GM19099 (cell line): Measurements from ENCODE around the gene CCDC138.

Experiments used
- POLR2A ChIP-seq: IDR thresholded peaks from 3 replicates; pipeline ENCODE4 v1.6.1; 2011; ENCODE audit warnings: low read depth; ENCODE audit not compliant: insufficient read length; ENCODE audit errors: extremely low read depth

The CCDC138 gene

DNA sequence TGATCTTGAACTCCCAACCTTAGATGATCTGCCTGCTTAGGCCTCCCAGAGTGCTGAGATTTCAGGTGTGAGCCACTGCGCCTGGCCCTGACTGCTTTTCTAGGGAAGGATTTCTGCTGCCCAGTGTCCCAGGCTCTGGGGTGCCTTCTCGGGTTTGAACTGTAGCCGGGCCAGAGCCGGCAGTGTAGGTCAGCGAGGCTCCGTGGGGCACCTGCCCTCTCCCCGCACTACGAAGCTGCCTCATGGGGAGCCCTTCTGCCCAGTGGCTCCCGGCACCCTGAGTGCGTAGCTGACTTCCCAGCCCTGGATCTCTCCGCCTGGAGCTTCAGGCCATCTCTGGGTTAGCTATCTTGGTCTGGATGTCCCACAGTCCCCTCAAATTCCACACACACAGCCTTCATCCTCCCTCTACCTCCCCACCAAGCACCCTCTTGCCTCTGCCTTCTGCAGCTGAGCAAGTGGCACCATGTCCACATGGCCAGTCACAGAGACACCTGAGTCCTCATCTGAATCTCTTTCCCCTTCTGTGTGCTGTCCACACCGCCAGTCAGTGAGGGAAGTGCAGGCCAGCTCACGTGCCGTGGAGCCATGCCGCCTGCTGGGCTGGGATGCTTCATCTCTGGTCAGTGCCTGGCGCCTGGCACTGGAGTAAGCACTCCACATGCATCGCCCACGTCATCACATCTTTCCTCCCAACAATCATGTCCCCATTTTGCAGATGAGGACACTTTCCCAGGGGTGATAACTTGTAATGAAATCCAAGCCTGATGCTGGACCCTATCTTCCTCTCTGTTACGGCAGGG, 133.2 kb downstream of the CCDC138 start:
- TF ChIP-seq POLR2A: no peak

DNA sequence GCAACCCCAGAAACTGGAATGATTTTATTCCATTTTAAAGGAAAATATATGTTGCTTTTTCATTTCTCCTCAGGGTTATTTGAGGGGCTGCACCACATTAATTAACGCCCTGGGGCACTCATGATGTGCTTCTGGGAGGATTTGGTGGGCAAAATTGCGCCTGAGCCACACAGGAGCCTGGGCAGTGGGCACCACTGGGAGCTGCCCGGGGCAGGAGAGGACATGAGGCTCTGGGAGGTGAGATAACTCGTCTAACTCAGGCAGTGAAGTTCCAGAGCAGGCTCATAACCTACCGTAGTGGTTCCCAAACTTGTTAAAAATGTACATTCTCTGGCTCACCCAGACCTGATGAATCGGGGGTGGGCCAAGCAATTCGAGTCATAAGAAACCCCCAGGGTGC, 134.1 kb downstream of the CCDC138 start:
- no peak for TF ChIP-seq POLR2A

DNA sequence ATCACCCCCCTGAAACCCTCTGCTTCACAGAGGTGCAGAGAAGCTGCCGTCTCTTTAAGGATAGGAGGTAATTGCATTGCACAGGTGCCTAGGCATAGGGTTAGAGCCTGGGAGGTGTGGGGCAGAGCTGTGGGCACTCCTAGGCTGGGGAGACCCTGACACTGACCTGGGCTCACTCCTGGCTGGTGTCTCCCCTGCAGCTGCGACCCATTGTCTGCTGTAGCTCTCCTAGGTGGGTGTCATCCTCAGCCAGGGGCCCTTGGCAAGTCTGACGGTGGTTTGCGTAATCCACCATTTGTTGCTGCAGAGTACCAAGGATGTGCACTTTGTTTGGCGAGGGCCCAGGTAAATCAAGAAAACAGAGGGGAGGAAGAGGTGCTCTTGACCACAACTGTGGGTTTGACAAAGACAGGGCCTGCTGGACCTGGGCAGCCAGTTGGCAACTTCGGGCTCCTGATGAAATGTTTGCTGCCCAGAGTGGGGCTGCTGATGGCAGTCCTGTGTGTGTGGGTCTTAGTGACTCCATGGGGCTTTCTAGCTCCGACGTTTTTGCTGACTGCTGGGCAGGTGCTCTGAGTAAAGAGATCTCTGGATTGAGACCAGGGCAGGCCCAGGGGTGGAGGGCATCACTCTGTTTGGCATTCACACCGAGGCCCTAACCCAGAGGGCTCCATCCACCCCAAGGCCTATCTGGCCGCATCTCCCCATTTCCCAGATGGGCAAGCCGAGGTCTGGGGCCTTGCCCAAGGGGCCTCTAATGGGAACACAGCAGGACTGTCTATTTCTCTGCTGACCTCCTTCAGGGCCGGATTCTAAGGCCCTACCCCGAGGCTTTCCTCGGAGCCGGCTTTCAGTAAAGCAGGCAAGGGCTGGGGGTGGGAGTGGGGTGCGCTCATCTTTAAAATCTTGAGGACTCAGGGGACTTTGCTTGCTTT, 134.8 kb downstream of the CCDC138 start:
- no peak for TF ChIP-seq POLR2A

DNA sequence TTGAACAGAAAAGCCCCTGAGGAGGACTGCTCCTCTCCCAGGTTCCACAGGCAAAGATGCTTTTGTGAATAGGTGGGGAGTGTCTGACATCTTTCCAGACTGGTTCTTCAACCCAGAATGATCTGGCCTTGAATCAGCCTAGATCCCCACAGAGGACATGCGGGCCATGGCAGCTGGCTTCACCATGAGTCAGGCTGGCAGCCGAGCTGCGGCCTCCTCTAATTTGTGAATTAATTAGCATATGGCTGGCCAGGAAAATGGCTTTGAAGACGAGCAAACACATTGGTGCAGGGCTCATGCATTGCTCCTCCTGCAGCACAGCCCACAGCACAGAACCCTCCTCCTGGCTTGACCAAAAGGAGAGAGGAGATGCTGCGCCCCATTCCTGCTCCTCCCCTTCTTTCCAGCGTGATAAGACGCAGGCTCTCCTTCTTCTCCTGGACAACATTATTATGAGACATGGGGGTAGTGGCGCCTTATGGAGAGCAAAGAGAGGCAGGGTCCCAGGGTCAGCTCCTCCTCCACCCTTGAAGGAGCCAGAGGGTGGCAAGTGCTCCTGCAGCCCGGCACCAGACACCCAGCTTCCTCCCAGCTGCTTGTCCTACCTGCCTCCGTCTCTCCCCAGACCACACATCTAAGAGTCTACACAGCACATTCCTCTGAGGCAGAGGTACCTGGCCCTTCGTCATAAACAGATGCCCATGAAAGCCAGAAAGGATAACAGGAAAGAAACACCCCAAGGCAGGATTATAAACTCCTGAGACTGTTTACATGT, 135.8 kb downstream of the CCDC138 start:
- TF ChIP-seq POLR2A: no peak

GRCh38 chr2:108923019-108923700, 136.6 kb downstream of the CCDC138 start:
- TF ChIP-seq POLR2A: no peak

GRCh38 chr2:108923736-108924579, 137.4 kb downstream of the CCDC138 start:
- TF ChIP-seq POLR2A: no peak

DNA sequence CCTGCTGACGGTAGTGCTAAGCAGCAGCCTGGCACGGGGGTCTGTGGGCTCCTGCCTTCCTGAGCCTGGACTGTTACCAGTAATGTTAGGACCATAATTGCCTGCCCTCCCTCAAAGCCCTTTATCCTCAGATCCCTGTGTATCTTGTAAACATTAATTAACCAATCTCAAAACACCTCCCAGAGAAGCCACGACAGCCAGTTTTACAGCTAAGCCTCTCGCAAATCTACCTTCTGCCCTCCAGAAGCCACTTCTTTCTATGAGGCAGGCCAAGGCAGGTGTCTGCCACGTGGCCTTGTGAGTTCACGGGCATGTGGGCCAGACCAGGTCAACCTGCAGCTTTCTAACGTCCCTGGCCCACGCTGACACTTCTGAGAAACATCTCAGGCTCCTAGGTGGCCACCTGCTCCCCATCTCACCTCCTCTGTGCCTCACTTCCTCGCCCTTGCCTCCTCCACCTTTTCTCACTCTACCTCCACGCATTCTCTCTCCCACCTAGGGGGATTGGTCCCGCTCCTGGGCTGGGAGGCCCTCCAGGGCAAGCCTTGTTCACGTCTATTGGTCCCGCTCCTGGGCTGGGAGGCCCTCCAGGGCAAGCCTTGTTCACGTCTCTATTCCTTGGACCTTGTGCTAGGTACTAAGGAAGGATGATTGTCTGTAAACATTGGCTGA, 138.1 kb downstream of the CCDC138 start:
- no peak for TF ChIP-seq POLR2A

GRCh38 chr2:108925286-108925685, 138.7 kb downstream of the CCDC138 start:
- TF ChIP-seq POLR2A: no peak

GRCh38 chr2:108925735-108926134, 139.2 kb downstream of the CCDC138 start:
- no peak for TF ChIP-seq POLR2A
